ENCODE results near the gene RAD51B. TPM values are rescaled to one million over a fixed set of nuclear protein-coding genes. Genes with fewer than 3 reads are reported as not detected.
A peak's percentile ranks its signal among the peaks of the same experiment; 100 is the strongest.

Gene RAD51B
- total and polyA plus RNA-seq, 4 donors, result 2.5 to 95.0 (median 9.6) TPM

GRCh38 chr14:68011406-68012028 is 191.9 kb downstream of the RAD51B start:
- ATAC-seq (ENCODE audit: insufficient read depth, low FRiP score) (no peak), DNase-seq (peak in 2 of 3 donors; percentile 73 to 84)
- H3K4me1 ChIP-seq (ENCODE audit: control insufficient read depth in 5 of 5, insufficient read depth in 5 of 5, low read length in 5 of 5), result peaks cover 0 to 40% (median 0%) of the 10 kb centered on the region in 5 donors
- 56 to 75% methylated on average over 4 of the region's 4 CpGs for WGBS, 2 donors
- no peak for TF ChIP-seq CTCF (IDR thresholded peaks at IDR 0.05; ENCODE audit: control extremely low read depth, extremely low read depth)
- no peaks in the 10 kb centered on the region for H3K9me3 ChIP-seq (ENCODE audit: control insufficient read depth in 4 of 4, insufficient read depth in 3 of 4, low read length in 3 of 4)
- H3K9ac ChIP-seq (ENCODE audit: insufficient read depth in 1 of 2, low read length in 2 of 2), result peak overlapping the region in 1 of 2 donors; percentile 48
- H3K36me3 ChIP-seq (ENCODE audit: control insufficient read depth in 4 of 4, insufficient read depth in 4 of 4, low read length in 4 of 4), result no peaks in the 10 kb centered on the region
- H3K4me3 ChIP-seq, result no peak overlapping the region
- no peak overlapping the region for H3K27ac ChIP-seq (ENCODE audit: low read depth in 1 of 2, low read length in 1 of 2)
- no peaks in the 10 kb centered on the region for H3K27me3 ChIP-seq (ENCODE audit: control insufficient read depth in 3 of 3, insufficient read depth in 3 of 3, low read length in 2 of 3)

GRCh38 chr14:68012871-68013270 is 193.3 kb downstream of the RAD51B start:
- TF ChIP-seq CTCF (IDR thresholded peaks at IDR 0.05; ENCODE audit: control extremely low read depth, extremely low read depth), result no peak
- 87 to 91% methylated on average over 1 of the region's 1 CpG for WGBS, 2 donors
- Histone ChIP-seq H3K4me1 (ENCODE audit: control insufficient read depth in 5 of 5, insufficient read depth in 5 of 5, low read length in 5 of 5) (peaks cover 0 to 47% (median 0%) of the 10 kb centered on the region in 5 donors), H3K27ac (ENCODE audit: low read depth in 1 of 2, low read length in 1 of 2) (no peak overlapping the region), H3K4me3 (no peak overlapping the region), H3K36me3 (ENCODE audit: control insufficient read depth in 4 of 4, insufficient read depth in 4 of 4, low read length in 4 of 4) (no peaks in the 10 kb centered on the region), H3K9ac (ENCODE audit: insufficient read depth in 1 of 2, low read length in 2 of 2) (no peak overlapping the region), H3K27me3 (ENCODE audit: control insufficient read depth in 3 of 3, insufficient read depth in 3 of 3, low read length in 2 of 3) (no peaks in the 10 kb centered on the region), H3K9me3 (ENCODE audit: control insufficient read depth in 4 of 4, insufficient read depth in 3 of 4, low read length in 3 of 4) (no peaks in the 10 kb centered on the region)
- no peak for DNase-seq
- no peak for ATAC-seq (ENCODE audit: insufficient read depth, low FRiP score)

GRCh38 chr14:68013326-68013725 is 193.7 kb downstream of the RAD51B start:
- TF ChIP-seq CTCF (IDR thresholded peaks at IDR 0.05; ENCODE audit: control extremely low read depth, extremely low read depth), result no peak
- no peak overlapping the region for H3K9ac ChIP-seq (ENCODE audit: insufficient read depth in 1 of 2, low read length in 2 of 2)
- no peak overlapping the region for H3K27ac ChIP-seq (ENCODE audit: low read depth in 1 of 2, low read length in 1 of 2)
- H3K9me3 ChIP-seq (ENCODE audit: control insufficient read depth in 4 of 4, insufficient read depth in 3 of 4, low read length in 3 of 4), result no peaks in the 10 kb centered on the region
- no peak for DNase-seq
- WGBS, 2 donors, result 94 to 95% methylated on average over 2 of the region's 2 CpGs
- H3K36me3 ChIP-seq (ENCODE audit: control insufficient read depth in 4 of 4, insufficient read depth in 4 of 4, low read length in 4 of 4), result no peaks in the 10 kb centered on the region
- ATAC-seq (ENCODE audit: insufficient read depth, low FRiP score), result no peak
- H3K4me1 ChIP-seq (ENCODE audit: control insufficient read depth in 5 of 5, insufficient read depth in 5 of 5, low read length in 5 of 5), result peaks cover 0 to 51% (median 0%) of the 10 kb centered on the region in 5 donors
- H3K27me3 ChIP-seq (ENCODE audit: control insufficient read depth in 3 of 3, insufficient read depth in 3 of 3, low read length in 2 of 3), result no peaks in the 10 kb centered on the region
- no peak overlapping the region for H3K4me3 ChIP-seq

GRCh38 chr14:68014771-68015170 is 195.2 kb downstream of the RAD51B start:
- Histone ChIP-seq H3K9me3 (ENCODE audit: control insufficient read depth in 4 of 4, insufficient read depth in 3 of 4, low read length in 3 of 4) (no peaks in the 10 kb centered on the region), H3K27me3 (ENCODE audit: control insufficient read depth in 3 of 3, insufficient read depth in 3 of 3, low read length in 2 of 3) (no peaks in the 10 kb centered on the region), H3K27ac (ENCODE audit: low read depth in 1 of 2, low read length in 1 of 2) (no peak overlapping the region), H3K9ac (ENCODE audit: insufficient read depth in 1 of 2, low read length in 2 of 2) (no peak overlapping the region), H3K4me1 (ENCODE audit: control insufficient read depth in 5 of 5, insufficient read depth in 5 of 5, low read length in 5 of 5) (peaks cover 0 to 59% (median 0%) of the 10 kb centered on the region in 5 donors), H3K36me3 (ENCODE audit: control insufficient read depth in 4 of 4, insufficient read depth in 4 of 4, low read length in 4 of 4) (no peaks in the 10 kb centered on the region), H3K4me3 (no peak overlapping the region)
- 62 to 84% methylated on average over 2 of the region's 2 CpGs for WGBS, 2 donors
- DNase-seq (no peak), ATAC-seq (ENCODE audit: insufficient read depth, low FRiP score) (no peak)
- no peak for TF ChIP-seq CTCF (IDR thresholded peaks at IDR 0.05; ENCODE audit: control extremely low read depth, extremely low read depth)
